H1 (cell line): ENCODE measurements around the gene FAM236B. TPM values are rescaled to one million over a fixed set of nuclear protein-coding genes. Genes with fewer than 3 reads are reported as not detected.
"Not testable (repeated sequence)": the region's sequence is repeated elsewhere in the genome, so short reads cannot be mapped to it uniquely, and the experiment has no call there.

Experiments used
- CTCF ChIA-PET: fragments of 300-600 bp; sonication (Branson Sonifier 250); formaldehyde crosslinking; loops from one replicate; lab custom pipeline; 2021; ENCODE audit not compliant: partially characterized antibody; lab: Charles Lee
- POLR2A ChIA-PET: fragments of 300-600 bp; sonication (Branson Sonifier 250); formaldehyde crosslinking; loops from one replicate; lab custom pipeline; 2021; ENCODE audit warnings: inconsistent platforms; ENCODE audit not compliant: partially characterized antibody; lab: Charles Lee
- DNase-seq, 2 experiments: peaks; one replicate each; pipeline versions ENCODE4 v3.0.0 to v3.0.0-alpha.2; 2010 to 2022; ENCODE audit warnings: low spot score in 2 of 2, low read depth in 1 of 2, mixed read lengths in 1 of 2
- FAIRE-seq: peaks from 2 replicates; lab custom pipeline; 2011; peaks lifted over from hg19 to GRCh38; lab: Jason Lieb, UNC
- H2AFZ ChIP-seq: 2 replicates; pipeline ENCODE4 v1.8.1; 2012; ENCODE audit warnings: low read length, inconsistent platforms
- H2AK5ac ChIP-seq: 2 replicates; pipeline ENCODE4 v1.6.1; 2013; ENCODE audit warnings: low read depth, low read length
- H2BK120ac ChIP-seq: replicated peaks from 2 replicates; pipeline ENCODE3; 2013; ENCODE audit warnings: low read depth, low read length, inconsistent platforms
- H2BK12ac ChIP-seq: 2 replicates; pipeline ENCODE4 v1.6.1; 2013; ENCODE audit warnings: low read depth, low read length
- H2BK15ac ChIP-seq: 2 replicates; pipeline ENCODE4 v1.6.1; 2013; ENCODE audit warnings: low read length
- H2BK20ac ChIP-seq: 2 replicates; pipeline ENCODE4 v1.6.1; 2013; ENCODE audit warnings: low read length
- H2BK5ac ChIP-seq: 2 replicates; pipeline ENCODE4 v1.6.1; 2013; ENCODE audit warnings: low read depth, low read length
- H3K14ac ChIP-seq: 2 replicates; pipeline ENCODE4 v1.6.1; 2013; ENCODE audit warnings: inconsistent platforms; ENCODE audit not compliant: insufficient read length
- H3K18ac ChIP-seq: 2 replicates; pipeline ENCODE4 v1.6.1; 2013; ENCODE audit warnings: low read length; ENCODE audit errors: extremely low read depth
- H3K23ac ChIP-seq: 2 replicates; pipeline ENCODE4 v1.6.1; 2013; ENCODE audit warnings: inconsistent platforms; ENCODE audit not compliant: insufficient read length
- H3K23me2 ChIP-seq: 2 replicates; pipeline ENCODE4 v1.6.1; 2013; ENCODE audit warnings: low read depth, low read length
- H3K27ac ChIP-seq: 2 replicates; pipeline ENCODE4 v1.6.1; 2011; ENCODE audit warnings: low read depth, low read length, inconsistent platforms
- H3K27me3 ChIP-seq, 4 experiments: replicated peaks in 1 of 4; 1 replicate in 1 of 4; 2 replicates in 3 of 4; pipeline versions ENCODE4 v1.6.1 to v1.8.1; 2011 to 2013; ENCODE audit warnings: low read length in 3 of 4, mild to moderate bottlenecking in 3 of 4, inconsistent platforms in 2 of 4, mixed read lengths in 2 of 4, moderate library complexity in 1 of 4; ENCODE audit not compliant: control insufficient read depth in 3 of 4, insufficient read depth in 3 of 4; ENCODE audit errors: extremely low read depth in 1 of 4
- H3K36me3 ChIP-seq, 4 experiments: 2 replicates each; pipeline versions ENCODE4 v1.6.1 to v1.8.1; 2011 to 2013; ENCODE audit warnings: mild to moderate bottlenecking in 4 of 4, low read length in 3 of 4, moderate library complexity in 2 of 4, control low read depth in 1 of 4, inconsistent platforms in 1 of 4; ENCODE audit not compliant: insufficient read depth in 4 of 4, control insufficient read depth in 2 of 4
- H3K4ac ChIP-seq: replicated peaks from 2 replicates; pipeline ENCODE3; 2013; ENCODE audit warnings: low read length, low read depth, mixed read lengths, inconsistent platforms; ENCODE audit not compliant: insufficient read length
- H3K4me1 ChIP-seq, 4 experiments: replicated peaks in 1 of 4; 1 replicate in 1 of 4; 2 replicates in 3 of 4; pipeline versions ENCODE4 v1.6.1 to v1.8.1; 2011 to 2013; ENCODE audit warnings: low read length in 3 of 4, inconsistent platforms in 2 of 4, mixed read lengths in 1 of 4; ENCODE audit not compliant: insufficient read depth in 4 of 4, control insufficient read depth in 3 of 4
- H3K4me2 ChIP-seq, 2 experiments: 2 replicates each; pipeline versions ENCODE4 v1.6.1 to v1.8.1; 2011 to 2013; ENCODE audit warnings: low read depth in 2 of 2, low read length in 2 of 2, control low read depth in 1 of 2, inconsistent platforms in 1 of 2, mild to moderate bottlenecking in 1 of 2; ENCODE audit not compliant: insufficient read depth in 1 of 2
- H3K4me3 ChIP-seq, 4 experiments: fragments of 200-600, 300-600 bp in 1 of 4; sonication (generic), shearing (Covaris generic), sonication (Bioruptor Twin) in 1 of 4; 2 replicates each; pipeline versions ENCODE4 v1.5.1 to v1.8.1; 2011 to 2016; ENCODE audit warnings: low read length in 4 of 4, low read depth in 3 of 4, control low read depth in 2 of 4, inconsistent platforms in 2 of 4, mild to moderate bottlenecking in 2 of 4, mixed read lengths in 1 of 4, moderate library complexity in 1 of 4; ENCODE audit not compliant: insufficient read depth in 2 of 4; ENCODE audit errors: extremely low read depth in 1 of 4
- H3K56ac ChIP-seq: replicated peaks from 2 replicates; pipeline ENCODE3; 2013; ENCODE audit warnings: low read depth, mild to moderate bottlenecking, mixed read lengths, low read length, inconsistent platforms; ENCODE audit not compliant: insufficient read length
- H3K79me1 ChIP-seq: 2 replicates; pipeline ENCODE4 v1.6.1; 2013; ENCODE audit warnings: low read depth, low read length, control low read depth
- H3K79me2 ChIP-seq, 2 experiments: 2 replicates each; pipeline versions ENCODE4 v1.6.1 to v1.8.1; 2012 to 2013; ENCODE audit warnings: low read length in 2 of 2, mild to moderate bottlenecking in 2 of 2, inconsistent platforms in 1 of 2; ENCODE audit not compliant: insufficient read depth in 2 of 2, control insufficient read depth in 1 of 2
- H3K9ac ChIP-seq, 4 experiments: replicated peaks in 1 of 4; 1 replicate in 1 of 4; 2 replicates in 3 of 4; pipeline versions ENCODE4 v1.6.1 to v1.8.1; 2011 to 2013; ENCODE audit warnings: low read depth in 3 of 4, low read length in 3 of 4, control low read depth in 2 of 4, mild to moderate bottlenecking in 2 of 4, moderate library complexity in 2 of 4, inconsistent platforms in 1 of 4; ENCODE audit errors: extremely low read depth in 1 of 4
- H3K9me3 ChIP-seq, 2 experiments: 2 replicates each; pipeline versions ENCODE4 v1.6.1 to v1.8.1; 2012 to 2013; ENCODE audit warnings: mild to moderate bottlenecking in 2 of 2, moderate library complexity in 2 of 2, control low read depth in 1 of 2, inconsistent platforms in 1 of 2, low read depth in 1 of 2, low read length in 1 of 2, mixed read lengths in 1 of 2; ENCODE audit not compliant: insufficient read depth in 2 of 2
- H4K20me1 ChIP-seq, 2 experiments: replicated peaks in 1 of 2; 2 replicates each; pipeline versions ENCODE3 to v1.8.1; 2011 to 2013; ENCODE audit warnings: inconsistent platforms in 2 of 2, low read length in 2 of 2, mild to moderate bottlenecking in 1 of 2; ENCODE audit not compliant: insufficient read depth in 2 of 2, control insufficient read depth in 1 of 2
- H4K5ac ChIP-seq: 2 replicates; pipeline ENCODE4 v1.6.1; 2013; ENCODE audit warnings: low read length, low read depth, mixed read lengths, inconsistent platforms; ENCODE audit not compliant: insufficient read length
- H4K8ac ChIP-seq: 2 replicates; pipeline ENCODE4 v1.8.0; 2013; ENCODE audit warnings: mild to moderate bottlenecking, moderate library complexity, low read length, inconsistent platforms; ENCODE audit not compliant: insufficient read depth; ENCODE audit errors: extremely low read depth
- H4K91ac ChIP-seq: replicated peaks from 2 replicates; pipeline ENCODE3; 2013; ENCODE audit warnings: low read length, mixed read lengths, inconsistent platforms; ENCODE audit not compliant: insufficient read length
- WGBS, 2 experiments: shearing (Covaris generic) in 1 of 2; methylation state at CpG; one replicate each; pipeline versions ENCODE4 v1.1.6 to v1.1.7; 2013 to 2015; ENCODE audit warnings: low lambda C conversion rate in 2 of 2, mixed read lengths in 2 of 2, inconsistent platforms in 1 of 2, low coverage in 1 of 2, missing lambda C conversion rate in 1 of 2; ENCODE audit not compliant: insufficient replicate concordance in 2 of 2, insufficient coverage in 1 of 2, insufficient read length in 1 of 2; ENCODE audit errors: extremely low coverage in 1 of 2, missing lambda C conversion rate in 1 of 2; 5-methylcytosine and 5-hydroxymethylcytosine counted together
- polyA plus RNA-seq, 7 experiments: library from polyadenylated mRNA; depleted of rRNA in 3 of 7; stranded (reverse) in 5 of 7; unstranded in 2 of 7; fragments of >200 nt in 5 of 7; fragments of 200-250 nt in 2 of 7; gene quantifications; 1 replicate in 5 of 7; 2 replicates in 1 of 7; 4 replicates in 1 of 7; pipeline versions ENCODE4 v1.2.1 to v1.2.3, GENCODE V29; 2011 to 2013; ENCODE audit warnings: missing spikeins in 2 of 7, mixed read lengths in 2 of 7
- total RNA-seq: library from RNA; stranded (reverse); fragmentation: NEBNext Ultra II Directional; extraction: Animal tissue kit (Norgen Biotek cat#: 25700); gene quantifications from 2 replicates; pipeline ENCODE4 v1.2.1, GENCODE V29; 2021

The FAM236B gene
- total and polyA plus RNA-seq, 2 of the 8 experiments (the other 6 are each of a cell fraction or from before 2014, with no cell fraction given), result not detected

DNA sequence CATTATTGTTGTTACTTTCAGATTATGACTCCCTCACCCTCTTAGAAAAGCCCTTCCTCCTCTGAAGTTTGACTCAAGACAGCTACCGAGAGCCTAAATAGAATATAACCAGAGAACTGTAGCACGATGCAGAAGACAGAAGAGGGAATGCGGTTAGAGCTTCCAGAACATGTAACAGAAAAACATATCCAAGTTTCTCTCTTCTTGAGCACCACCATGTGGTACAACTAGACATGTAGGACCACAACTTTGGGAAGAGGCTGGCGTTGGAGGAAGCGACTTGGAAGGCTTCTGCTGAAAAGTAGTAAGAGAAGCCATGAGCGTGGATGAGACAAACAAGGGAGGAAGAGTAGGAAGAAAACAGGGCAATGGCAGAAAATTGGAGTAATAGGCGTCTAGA is 36.9 kb downstream of the FAM236B start:
- H4K8ac ChIP-seq, H3K23me2 ChIP-seq, H3K79me2 ChIP-seq, H4K5ac ChIP-seq, H3K4me1 ChIP-seq, H2AK5ac ChIP-seq, H2BK12ac ChIP-seq, H3K4me3 ChIP-seq, H3K23ac ChIP-seq, CTCF ChIA-PET, H4K20me1 ChIP-seq, H3K36me3 ChIP-seq, H3K9ac ChIP-seq, DNase-seq, H3K4me2 ChIP-seq, H3K79me1 ChIP-seq, H2BK5ac ChIP-seq, POLR2A ChIA-PET, H3K56ac ChIP-seq, H3K18ac ChIP-seq, H3K9me3 ChIP-seq, H3K27me3 ChIP-seq, H2BK120ac ChIP-seq, H2BK20ac ChIP-seq, H2BK15ac ChIP-seq, H3K27ac ChIP-seq, H3K14ac ChIP-seq, H2AFZ ChIP-seq, H4K91ac ChIP-seq, H3K4ac ChIP-seq: not testable (repeated sequence)
- peak; percentile 99 for FAIRE-seq
- WGBS, 2 experiments, result no CpG with 5 or more reads among the region's 7 CpGs
